ENCODE results near the gene CAMK1.

CAMK1 gene

GRCh38 chr3:9768141-9768775 lies 1.5 kb downstream of the CAMK1 start:
- no peaks in the 10 kb centered on the region for H3K9me3 Mint-ChIP-seq
- H3K27me3 Mint-ChIP-seq (ENCODE audit: low read depth): no peaks in the 10 kb centered on the region
- TF ChIP-seq CTCF (IDR thresholded peaks at IDR 0.05; ENCODE audit: unreplicated experiment in 3 of 3): no peak
- peak overlapping the region in 2 of 3 experiments; percentile 33 to 95 for H3K27ac Mint-ChIP-seq
- H3K4me3 Mint-ChIP-seq: peak overlapping the region; percentile 74 to 87 (median 85)
- H3K36me3 Mint-ChIP-seq (ENCODE audit: low read depth): peaks cover 3% of the 10 kb centered on the region
- H3K4me1 Mint-ChIP-seq: peaks cover 36% of the 10 kb centered on the region

GRCh38 chr3:9767418-9767817 lies 2.3 kb downstream of the CAMK1 start:
- no peak for TF ChIP-seq CTCF (IDR thresholded peaks at IDR 0.05; ENCODE audit: unreplicated experiment in 3 of 3)
- peak overlapping the region in 2 of 3 experiments; percentile 18 to 87 for H3K4me3 Mint-ChIP-seq
- no peaks in the 10 kb centered on the region for H3K27me3 Mint-ChIP-seq (ENCODE audit: low read depth)
- no peaks in the 10 kb centered on the region for H3K9me3 Mint-ChIP-seq
- H3K4me1 Mint-ChIP-seq: peaks cover 31% of the 10 kb centered on the region
- H3K27ac Mint-ChIP-seq: peak overlapping the region in 2 of 3 experiments; percentile 33 to 53
- peaks cover 3% of the 10 kb centered on the region for H3K36me3 Mint-ChIP-seq (ENCODE audit: low read depth)

- Mint-ChIP-seq H3K27ac (no peak overlapping the region), H3K4me3 (no peak overlapping the region), H3K4me1 (peaks cover 24% of the 10 kb centered on the region), H3K36me3 (ENCODE audit: low read depth) (peaks cover 8% of the 10 kb centered on the region), H3K27me3 (ENCODE audit: low read depth) (no peaks in the 10 kb centered on the region), H3K9me3 (no peaks in the 10 kb centered on the region)
- no peak for TF ChIP-seq CTCF (IDR thresholded peaks at IDR 0.05; ENCODE audit: unreplicated experiment in 3 of 3)
These were observed 3.9 kb downstream of the CAMK1 start for GRCh38 chr3:9765865-9766264.

- H3K4me3 Mint-ChIP-seq: no peak overlapping the region
These were observed 6.9 kb downstream of the CAMK1 start for GRCh38 chr3:9762871-9763270.

GRCh38 chr3:9761919-9762318 lies 7.8 kb downstream of the CAMK1 start:
- Mint-ChIP-seq H3K4me1 (no peaks in the 10 kb centered on the region), H3K27ac (no peak overlapping the region), H3K27me3 (ENCODE audit: low read depth) (no peaks in the 10 kb centered on the region), H3K9me3 (no peaks in the 10 kb centered on the region), H3K36me3 (ENCODE audit: low read depth) (peaks cover 37% of the 10 kb centered on the region), H3K4me3 (no peak overlapping the region)
- no peak for TF ChIP-seq CTCF (IDR thresholded peaks at IDR 0.05; ENCODE audit: unreplicated experiment in 3 of 3)

More at GRCh38 chr3:9762871-9763270, 6.9 kb downstream of the CAMK1 start:
- no peak for TF ChIP-seq CTCF (IDR thresholded peaks at IDR 0.05; ENCODE audit: unreplicated experiment in 3 of 3)
- Mint-ChIP-seq H3K27me3 (ENCODE audit: low read depth) (no peaks in the 10 kb centered on the region), H3K4me1 (peaks cover 7% of the 10 kb centered on the region), H3K27ac (no peak overlapping the region), H3K9me3 (no peaks in the 10 kb centered on the region), H3K36me3 (ENCODE audit: low read depth) (peaks cover 34% of the 10 kb centered on the region)

Data from nephron (organoid).